MM.1S (cell line): ENCODE results near the gene NLE1.

Experiments used
- DNase-seq: peaks from one replicate; pipeline ENCODE4 v3.0.0-alpha.2; 2015
- H2AFZ ChIP-seq: fragments of 300-600 bp; sonication (generic); 2 replicates; pipeline ENCODE4 v1.6.0; 2016; ENCODE audit warnings: antibody characterized with exemption, low read length
- H3F3A ChIP-seq: fragments of 300-600 bp; sonication (generic); 2 replicates; pipeline ENCODE4 v1.6.1; 2016; ENCODE audit warnings: mild to moderate bottlenecking, antibody characterized with exemption, low read length, moderate library complexity, mixed read lengths; ENCODE audit not compliant: insufficient read depth
- H3K27ac ChIP-seq: fragments of 300-600 bp; sonication (generic); 2 replicates; pipeline ENCODE4 v1.5.1; 2016; ENCODE audit warnings: mild to moderate bottlenecking, low read length
- H3K27me3 ChIP-seq: fragments of 300-600 bp; sonication (generic); replicated peaks from 2 replicates; pipeline ENCODE4 v1.6.0; 2016; ENCODE audit warnings: low read length; ENCODE audit not compliant: insufficient read depth
- H3K36me3 ChIP-seq: fragments of 300-600 bp; sonication (generic); replicated peaks from 2 replicates; pipeline ENCODE4 v1.6.1; 2016; ENCODE audit warnings: mild to moderate bottlenecking, low read length, mixed read lengths; ENCODE audit not compliant: insufficient read depth
- H3K4me1 ChIP-seq: fragments of 300-600 bp; sonication (generic); 2 replicates; pipeline ENCODE4 v1.6.1; 2016; ENCODE audit warnings: low read length, mixed read lengths
- H3K4me2 ChIP-seq: fragments of 300-600 bp; sonication (generic); 2 replicates; pipeline ENCODE4 v1.6.0; 2016; ENCODE audit warnings: low read depth, low read length
- H3K4me3 ChIP-seq: fragments of 300-600 bp; sonication (generic); 2 replicates; pipeline ENCODE4 v1.5.1; 2016; ENCODE audit warnings: low read length, mixed read lengths
- H3K79me2 ChIP-seq: fragments of 300-600 bp; sonication (generic); 2 replicates; pipeline ENCODE4 v1.6.1; 2016; ENCODE audit warnings: mixed run types, low read length, mixed read lengths
- H3K9ac ChIP-seq: fragments of 300-600 bp; sonication (generic); 2 replicates; pipeline ENCODE4 v1.6.1; 2016; ENCODE audit warnings: low read length, mixed read lengths
- H3K9me2 ChIP-seq: fragments of 300-600 bp; sonication (generic); replicated peaks from 2 replicates; pipeline ENCODE4 v1.6.1; 2016; ENCODE audit warnings: mild to moderate bottlenecking, low read length, mixed read lengths; ENCODE audit not compliant: insufficient read depth
- H3K9me3 ChIP-seq: fragments of 300-600 bp; sonication (generic); replicated peaks from 2 replicates; pipeline ENCODE4 v1.6.1; 2016; ENCODE audit warnings: mild to moderate bottlenecking, low read length, mixed read lengths; ENCODE audit not compliant: insufficient read depth
- H4K20me1 ChIP-seq: fragments of 300-600 bp; sonication (generic); 2 replicates; pipeline ENCODE4 v1.6.1; 2016; ENCODE audit warnings: mild to moderate bottlenecking, low read length, moderate library complexity, mixed read lengths; ENCODE audit not compliant: insufficient read depth
- CTCF ChIP-seq: fragments of 300-600 bp; sonication (generic); IDR thresholded peaks from 2 replicates; pipeline ENCODE4 v1.5.1; 2016; ENCODE audit warnings: antibody characterized with exemption, low read length, mixed read lengths
- EZH2 ChIP-seq: fragments of 300-600 bp; sonication (generic); optimal IDR thresholded peaks from 2 replicates; pipeline ENCODE3; 2017; ENCODE audit warnings: low read depth, mild to moderate bottlenecking, antibody characterized with exemption, low read length, mixed read lengths
- EZH2phosphoT487 ChIP-seq: fragments of 300-600 bp; sonication (generic); IDR thresholded peaks from 2 replicates; pipeline ENCODE4 v1.6.1; 2018; ENCODE audit warnings: antibody characterized with exemption, low read length

Gene NLE1

GRCh38 chr17:35170968-35171771 lies 29.1 kb upstream of the NLE1 start:
- Histone ChIP-seq H3K9me3 (no peaks in the 10 kb centered on the region), H2AFZ (no peak overlapping the region), H3K9ac (no peak overlapping the region), H3K27me3 (no peaks in the 10 kb centered on the region), H3F3A (no peaks in the 10 kb centered on the region), H3K4me2 (no peak overlapping the region), H3K4me3 (no peak overlapping the region), H3K27ac (no peak overlapping the region), H3K9me2 (no peaks in the 10 kb centered on the region), H3K79me2 (no peaks in the 10 kb centered on the region), H3K36me3 (no peaks in the 10 kb centered on the region), H4K20me1 (no peaks in the 10 kb centered on the region), H3K4me1 (no peaks in the 10 kb centered on the region)
- TF ChIP-seq EZH2 = no peak
- no peak for TF ChIP-seq EZH2phosphoT487
- TF ChIP-seq CTCF = peak; percentile 23; the same call in 1 of the 2 replicates
- peak; percentile 27 for DNase-seq

GRCh38 chr17:35169835-35170363 lies 27.8 kb upstream of the NLE1 start:
- H3K4me3 ChIP-seq = no peak overlapping the region
- H2AFZ ChIP-seq = no peak overlapping the region
- no peak for TF ChIP-seq CTCF
- TF ChIP-seq EZH2 = no peak
- no peak for TF ChIP-seq EZH2phosphoT487
- H3K27ac ChIP-seq = no peak overlapping the region
- H3K4me2 ChIP-seq = no peak overlapping the region
- H3F3A ChIP-seq = no peaks in the 10 kb centered on the region
- H3K36me3 ChIP-seq = no peaks in the 10 kb centered on the region
- no peaks in the 10 kb centered on the region for H4K20me1 ChIP-seq
- H3K79me2 ChIP-seq = no peaks in the 10 kb centered on the region
- no peaks in the 10 kb centered on the region for H3K9me3 ChIP-seq
- no peaks in the 10 kb centered on the region for H3K27me3 ChIP-seq
- no peaks in the 10 kb centered on the region for H3K9me2 ChIP-seq
- no peak for DNase-seq
- no peaks in the 10 kb centered on the region for H3K4me1 ChIP-seq
- no peak overlapping the region for H3K9ac ChIP-seq

- Histone ChIP-seq H3K4me1 (no peaks in the 10 kb centered on the region), H3K4me3 (no peak overlapping the region), H3K9ac (no peak overlapping the region), H3K79me2 (no peaks in the 10 kb centered on the region), H3K27ac (no peak overlapping the region), H3F3A (no peaks in the 10 kb centered on the region), H3K9me3 (no peaks in the 10 kb centered on the region), H2AFZ (no peak overlapping the region), H3K9me2 (no peaks in the 10 kb centered on the region), H4K20me1 (no peaks in the 10 kb centered on the region), H3K27me3 (no peaks in the 10 kb centered on the region), H3K36me3 (no peaks in the 10 kb centered on the region), H3K4me2 (no peak overlapping the region)
- no peak for DNase-seq
- TF ChIP-seq EZH2phosphoT487 = no peak
These were observed 25.6 kb upstream of the NLE1 start for GRCh38 chr17:35167666-35168065.

DNA sequence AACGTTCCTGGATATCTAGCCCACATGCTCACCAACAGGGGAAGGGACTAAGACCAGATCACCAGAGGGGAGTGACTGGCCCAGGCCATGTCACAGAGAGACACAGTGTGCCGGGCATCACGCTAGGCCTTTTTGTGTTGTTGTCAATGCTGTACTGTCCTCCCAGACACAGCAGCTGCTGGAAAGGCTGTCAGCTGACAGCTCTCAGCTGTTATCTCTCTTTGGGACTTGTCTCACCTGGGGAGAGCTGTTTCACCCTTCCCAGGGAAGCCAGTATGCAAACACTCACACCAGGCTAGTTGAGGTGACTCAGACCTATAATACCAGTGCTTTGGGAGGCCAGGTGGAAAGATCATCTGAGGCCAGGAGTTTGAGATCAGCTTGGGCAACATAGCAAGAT lies 24.9 kb upstream of the NLE1 start:
- no peaks in the 10 kb centered on the region for H3K79me2 ChIP-seq
- H3K4me3 ChIP-seq = no peak overlapping the region
- no peak overlapping the region for H3K9ac ChIP-seq
- H4K20me1 ChIP-seq = no peaks in the 10 kb centered on the region
- H3K27me3 ChIP-seq = no peaks in the 10 kb centered on the region
- no peaks in the 10 kb centered on the region for H3F3A ChIP-seq
- H3K4me2 ChIP-seq = no peak overlapping the region
- no peaks in the 10 kb centered on the region for H3K9me3 ChIP-seq
- H2AFZ ChIP-seq = no peak overlapping the region
- no peaks in the 10 kb centered on the region for H3K36me3 ChIP-seq
- no peak overlapping the region for H3K27ac ChIP-seq
- no peak for TF ChIP-seq EZH2phosphoT487
- TF ChIP-seq EZH2 = no peak
- TF ChIP-seq CTCF = no peak
- no peak for DNase-seq
- H3K4me1 ChIP-seq = no peaks in the 10 kb centered on the region
- no peaks in the 10 kb centered on the region for H3K9me2 ChIP-seq
